ENCODE measurements around the gene MED10.
A peak's percentile ranks its signal among the peaks of the same experiment; 100 is the strongest.

MED10 gene, protein sequence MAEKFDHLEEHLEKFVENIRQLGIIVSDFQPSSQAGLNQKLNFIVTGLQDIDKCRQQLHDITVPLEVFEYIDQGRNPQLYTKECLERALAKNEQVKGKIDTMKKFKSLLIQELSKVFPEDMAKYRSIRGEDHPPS

DNA sequence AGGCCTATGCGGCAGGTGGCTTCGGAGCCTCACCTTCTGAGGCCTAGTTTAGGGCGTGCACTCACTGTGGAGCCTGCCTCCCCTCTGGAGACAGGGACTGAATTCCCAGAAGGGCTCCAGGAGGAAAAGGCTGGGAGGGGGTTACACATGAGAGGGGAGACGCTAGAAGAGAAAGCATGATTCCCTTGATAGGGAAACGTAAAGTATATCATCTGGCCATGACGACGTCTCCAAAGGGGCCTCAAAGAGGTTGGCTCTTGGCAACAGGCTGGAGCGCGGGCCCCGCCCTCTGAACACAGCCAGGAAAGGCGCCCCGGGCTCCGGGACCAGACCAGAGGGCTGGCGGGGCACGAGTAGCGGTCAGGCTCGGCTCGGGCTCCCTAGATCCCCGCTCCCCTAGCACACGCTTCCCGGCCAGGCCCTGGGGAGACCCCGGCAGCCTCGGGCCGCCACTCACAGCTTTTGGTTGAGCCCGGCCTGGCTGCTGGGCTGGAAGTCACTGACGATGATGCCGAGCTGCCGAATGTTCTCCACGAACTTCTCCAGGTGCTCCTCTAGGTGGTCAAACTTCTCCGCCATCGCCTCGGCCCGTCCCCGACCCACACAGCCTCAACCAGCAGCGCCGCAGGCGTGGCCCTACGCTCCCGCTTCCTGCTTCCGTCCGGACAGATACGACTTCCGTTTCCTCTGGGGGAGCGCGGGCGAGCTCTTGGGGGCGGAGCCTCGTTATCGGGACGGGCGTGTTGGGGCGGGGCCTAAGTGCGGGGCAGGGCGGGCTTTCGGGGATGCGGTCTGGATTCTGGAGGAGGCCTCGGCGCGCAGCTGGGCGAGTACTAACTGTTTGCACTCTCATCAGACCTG, at the start of gene MED10:
MED10 (minus strand) TSS at position 643 of the 861 bp plus-strand sequence; CDS start at position 579, 64 bp downstream.
- peak; percentile 97 for DNase-seq

DNA sequence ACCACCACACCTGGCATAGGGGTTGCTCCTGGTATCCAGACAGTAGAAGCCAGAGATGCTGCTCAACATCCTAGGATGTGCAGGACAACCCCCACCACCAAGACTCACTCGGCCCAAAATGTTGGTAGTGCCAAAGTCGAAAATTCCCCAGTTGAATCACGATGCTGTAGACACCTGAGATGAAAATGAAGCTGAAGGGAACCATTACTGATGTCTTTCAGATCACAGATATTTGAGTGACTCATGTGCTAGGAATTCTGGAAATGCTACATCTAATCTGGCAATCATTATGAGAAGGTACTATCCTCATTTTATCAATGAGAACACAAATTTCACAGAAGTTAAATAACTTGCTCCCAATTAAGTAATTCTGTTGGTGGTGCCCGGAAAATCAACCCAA, 49.3 kb upstream of the MED10 start:
- DNase-seq: no peak

DNA sequence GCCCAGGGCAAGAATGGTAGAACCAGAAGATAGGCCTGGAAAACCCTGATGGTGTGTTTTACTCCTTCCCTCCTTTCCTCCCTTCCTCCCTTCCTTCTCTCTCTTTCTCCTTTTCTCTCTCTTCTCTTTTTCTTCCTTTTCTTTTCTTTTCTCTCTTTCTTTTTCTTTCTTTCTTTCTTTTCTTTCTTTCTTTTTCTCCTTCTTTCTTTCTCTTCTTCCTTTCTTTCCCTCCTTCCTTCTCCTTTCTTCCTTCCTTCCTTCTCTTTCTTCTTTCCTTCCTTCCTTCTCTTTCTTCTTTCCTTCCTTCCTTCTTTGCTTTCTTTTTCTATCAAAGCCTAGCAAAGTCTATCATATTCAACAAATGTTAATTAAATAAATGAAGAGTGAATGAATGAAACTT, 46.4 kb upstream of the MED10 start:
- DNase-seq: no peak

DNA sequence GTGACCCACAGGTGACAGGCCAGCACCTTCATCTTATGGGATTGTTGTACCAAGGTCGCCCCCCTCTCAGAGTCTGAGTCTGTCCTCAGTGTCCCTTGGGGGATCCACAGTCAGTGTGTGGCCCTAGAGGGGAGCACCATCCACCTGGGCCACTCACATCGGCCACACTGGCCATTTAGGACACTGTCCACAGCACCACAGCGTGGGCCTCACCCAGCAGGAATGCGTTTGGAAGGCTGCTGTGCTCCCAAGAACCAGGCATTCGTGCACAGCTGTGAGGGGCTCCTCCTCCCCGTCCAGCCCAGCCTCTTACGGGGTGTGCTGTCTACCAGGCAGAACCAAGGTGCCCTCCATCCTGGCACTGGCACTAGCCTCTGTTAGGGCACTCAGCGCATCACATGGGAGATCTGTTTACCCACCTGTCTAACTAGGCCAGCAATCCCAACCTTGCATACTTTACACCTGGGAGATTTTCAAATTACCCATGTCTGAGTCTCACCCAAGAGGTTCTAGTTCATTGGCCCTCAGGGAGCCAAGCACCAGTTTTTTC, 45.8 kb upstream of the MED10 start:
- DNase-seq: no peak

DNA sequence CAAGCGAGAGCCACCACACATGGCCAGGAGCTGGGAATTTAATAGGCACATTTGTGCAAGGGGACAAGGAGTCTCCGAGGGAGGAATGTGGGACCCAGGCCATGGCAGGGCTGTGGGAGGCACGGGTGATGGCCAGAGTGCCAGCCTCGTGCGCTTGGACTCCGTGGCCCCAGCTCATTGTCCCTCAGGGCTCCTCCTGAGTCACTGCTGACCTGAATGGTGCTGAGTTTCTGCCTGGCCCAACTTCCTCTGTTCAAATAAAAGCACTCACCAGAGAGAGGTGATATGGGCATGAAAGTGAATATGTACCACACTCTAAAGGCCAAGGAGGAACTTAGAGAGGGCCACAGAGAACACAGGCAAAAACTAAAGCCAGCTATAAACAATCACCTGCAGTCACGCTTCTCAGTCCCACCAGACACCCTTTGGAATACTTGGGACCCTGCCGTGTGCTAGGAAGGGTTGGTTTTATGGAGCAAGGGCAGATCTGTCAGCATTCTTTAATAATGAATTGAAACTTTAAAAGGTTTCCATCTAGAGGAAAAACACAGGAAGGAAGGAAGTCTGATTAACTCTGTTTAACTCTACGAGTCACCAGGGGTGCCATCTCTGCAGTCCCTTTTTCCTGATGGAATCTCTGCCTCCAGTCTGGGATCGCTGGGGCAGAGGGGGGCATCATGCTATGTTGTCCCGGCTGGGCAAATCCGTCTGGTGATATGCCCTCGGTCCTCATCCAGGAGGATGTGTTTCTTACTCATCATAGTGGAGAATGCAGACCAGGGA, 45.2 kb upstream of the MED10 start:
- DNase-seq: no peak

DNA sequence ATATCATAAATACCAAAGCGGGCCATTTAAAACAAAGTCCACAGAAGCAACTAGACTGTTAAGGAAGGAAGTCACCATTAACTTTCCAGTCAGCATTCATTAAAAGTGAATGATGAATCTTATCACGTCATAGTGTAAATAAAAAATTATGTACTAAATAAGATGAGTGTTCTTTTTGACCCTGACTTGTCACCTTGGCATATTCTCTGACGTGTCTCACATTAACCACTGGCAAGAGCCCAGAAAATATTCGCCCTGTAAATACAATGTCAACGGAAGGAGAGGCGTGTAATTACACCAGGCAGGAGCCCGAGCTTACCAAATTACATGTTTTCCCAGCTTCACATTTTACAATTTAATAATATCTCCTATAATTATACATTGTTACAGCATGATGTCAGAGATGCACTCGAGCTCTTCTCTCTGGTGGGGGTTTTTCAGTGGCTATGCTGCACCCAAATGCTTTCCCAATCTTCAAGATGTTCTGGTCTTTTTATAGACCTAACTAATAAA, 41.0 kb upstream of the MED10 start:
- DNase-seq: no peak

DNA sequence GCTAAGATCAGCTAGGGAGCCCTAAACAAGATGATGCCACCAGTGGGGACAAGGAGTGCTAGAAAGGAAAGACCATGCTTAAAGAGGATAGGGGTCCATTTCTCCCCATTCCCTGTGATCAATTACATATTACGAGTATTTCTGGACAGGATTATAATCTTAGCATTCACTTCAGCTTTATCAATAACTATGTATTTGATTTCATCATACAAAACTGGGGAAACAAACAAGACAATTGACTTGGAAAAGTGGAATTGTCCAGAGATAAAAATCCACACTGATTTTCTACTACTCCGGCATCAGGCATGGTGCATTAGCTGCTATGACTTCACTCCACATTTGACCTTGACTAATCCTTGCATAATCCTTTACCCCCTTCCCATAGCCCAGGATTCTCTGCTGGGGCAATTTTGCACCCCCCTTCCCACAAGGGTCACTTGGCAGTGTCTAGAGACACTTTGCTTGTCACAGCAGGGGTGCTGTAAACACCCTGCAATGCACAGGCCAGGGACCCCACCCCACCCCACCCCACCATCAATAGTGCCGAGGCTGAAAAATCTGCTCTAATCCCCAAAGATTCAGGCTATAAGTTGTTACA, 40.4 kb upstream of the MED10 start:
- DNase-seq: no peak

DNA sequence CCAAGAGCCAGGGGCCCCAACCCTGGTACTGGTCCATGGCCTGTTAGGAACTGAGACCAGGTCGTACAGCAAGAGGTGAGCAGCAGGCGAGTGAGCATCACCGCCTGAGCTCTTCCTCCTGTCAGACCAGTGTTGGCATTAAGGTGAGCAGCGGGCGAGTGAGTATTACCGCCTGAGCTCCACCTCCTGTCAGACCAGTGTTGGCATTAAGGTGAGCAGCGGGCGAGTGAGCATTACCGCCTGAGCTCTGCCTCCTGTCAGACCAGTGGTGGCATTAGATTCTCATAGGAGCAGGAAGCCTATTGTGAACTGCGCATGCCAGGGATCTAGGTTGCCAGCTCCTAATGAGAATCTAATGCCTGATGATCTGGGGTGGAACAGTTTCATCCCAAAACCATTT, 39.3 kb upstream of the MED10 start:
- no peak for DNase-seq

DNA sequence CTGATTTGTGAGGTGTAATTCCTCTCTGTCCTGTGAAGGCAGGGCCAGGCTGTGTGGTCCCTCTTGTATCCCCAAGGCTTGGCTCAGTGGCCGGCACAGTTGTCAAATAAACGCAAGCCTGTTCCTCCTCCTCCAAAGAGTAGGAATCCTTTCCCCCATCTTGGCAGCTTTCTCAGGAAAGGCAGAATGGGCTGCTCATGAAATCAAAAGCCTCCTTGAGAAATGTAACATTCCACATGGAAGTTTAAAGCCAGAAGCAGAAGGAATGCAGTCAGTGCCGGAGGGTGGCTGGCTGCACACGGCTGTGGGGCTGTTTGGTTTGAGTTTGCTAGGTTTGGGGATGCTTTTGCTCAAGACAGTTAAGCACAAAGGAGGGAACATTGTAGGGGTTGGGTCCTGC, 34.5 kb upstream of the MED10 start:
- DNase-seq: no peak

DNA sequence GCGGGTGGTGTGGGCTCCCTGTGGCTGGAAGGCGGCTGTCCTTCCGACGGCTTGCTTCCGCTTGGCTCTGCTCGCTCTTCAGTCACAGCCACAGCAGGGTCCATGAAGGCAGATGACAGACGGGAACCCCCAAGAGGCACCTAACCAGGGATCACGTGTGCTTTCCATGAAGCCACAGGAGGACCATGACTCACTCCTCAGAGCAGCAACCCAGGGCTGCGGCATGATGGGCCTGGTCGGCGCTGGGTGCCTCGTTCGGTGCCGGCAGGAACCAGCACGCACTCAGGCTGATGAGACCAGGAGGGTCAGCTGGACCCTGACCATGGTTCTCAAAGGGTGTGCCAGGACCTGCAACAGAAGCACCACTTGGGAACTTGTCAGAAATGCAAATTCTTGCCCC, 32.8 kb upstream of the MED10 start:
- DNase-seq: no peak

DNA sequence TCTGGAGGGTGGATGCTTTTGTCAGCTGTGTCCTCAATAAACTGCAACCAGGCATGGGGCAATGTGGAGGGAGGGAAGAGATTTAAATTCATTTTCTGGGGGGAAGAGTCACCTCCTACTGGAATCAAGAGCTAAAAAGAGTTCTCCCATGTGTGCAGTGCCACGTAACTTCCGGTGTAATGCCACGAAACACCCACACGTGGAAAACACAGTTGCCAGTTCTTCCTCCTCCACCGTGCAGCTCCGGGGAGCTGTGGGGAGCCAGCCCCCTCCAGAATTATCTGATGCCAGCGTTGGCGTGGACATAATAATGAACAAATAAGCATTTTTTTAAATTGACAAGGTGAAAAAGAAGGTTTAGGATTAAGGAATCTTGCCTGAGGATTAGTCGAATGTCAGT, 32.1 kb upstream of the MED10 start:
- DNase-seq: no peak

DNA sequence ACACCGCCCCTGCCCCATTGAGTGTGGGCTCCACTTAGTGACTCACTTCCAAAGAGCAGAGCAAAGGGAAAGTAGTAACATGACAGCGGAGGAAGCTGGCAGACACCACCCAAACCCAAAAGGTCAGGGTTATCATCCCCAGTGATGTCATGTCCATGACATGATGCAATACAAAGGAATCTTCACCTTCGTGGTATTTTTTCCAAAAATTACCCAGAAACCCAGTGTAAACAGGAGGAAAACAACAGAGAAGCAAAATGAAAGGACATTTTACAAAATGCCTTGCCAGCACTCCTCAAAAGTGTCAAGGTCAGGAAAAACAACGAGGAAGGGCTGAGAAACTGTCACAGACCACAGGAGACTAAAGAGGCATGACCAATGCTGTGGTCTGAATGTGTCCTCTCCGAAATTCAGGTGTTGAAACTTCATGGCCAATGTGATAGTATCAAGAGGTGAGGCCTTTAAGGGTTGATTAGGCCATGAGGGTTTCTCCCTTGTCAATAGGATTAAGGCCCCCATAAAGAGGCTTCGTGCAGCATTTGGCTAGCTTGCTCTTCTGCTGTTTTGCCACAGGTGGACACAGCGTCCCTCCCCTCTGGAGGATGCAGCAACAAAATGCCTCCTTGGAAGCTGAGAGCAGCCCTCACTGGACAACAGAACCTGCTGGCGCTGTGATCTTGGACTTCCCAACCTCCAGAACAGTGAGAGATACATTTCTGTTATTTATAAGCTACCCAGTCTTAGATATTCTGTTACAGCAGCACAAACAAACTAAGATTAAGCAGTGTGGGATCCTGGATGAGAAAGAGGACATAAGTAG, 30.5 kb upstream of the MED10 start:
- DNase-seq: no peak

DNA sequence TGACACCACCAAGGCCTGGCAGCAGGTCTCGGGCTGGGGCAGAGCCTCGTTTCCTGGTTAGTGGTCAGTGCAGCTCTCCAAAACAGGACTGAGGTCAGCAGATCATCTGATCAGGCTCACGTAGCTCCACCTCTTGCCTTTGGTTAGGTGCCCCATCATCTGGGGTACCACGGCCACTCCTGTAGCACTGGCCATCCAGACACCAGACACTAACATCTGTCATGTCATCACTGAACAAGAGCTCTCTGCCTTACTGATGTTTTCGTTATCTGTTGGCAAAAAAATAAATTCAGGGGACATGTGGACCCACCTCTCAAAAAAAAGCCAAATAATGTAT, 29.9 kb upstream of the MED10 start:
- no peak for DNase-seq

DNA sequence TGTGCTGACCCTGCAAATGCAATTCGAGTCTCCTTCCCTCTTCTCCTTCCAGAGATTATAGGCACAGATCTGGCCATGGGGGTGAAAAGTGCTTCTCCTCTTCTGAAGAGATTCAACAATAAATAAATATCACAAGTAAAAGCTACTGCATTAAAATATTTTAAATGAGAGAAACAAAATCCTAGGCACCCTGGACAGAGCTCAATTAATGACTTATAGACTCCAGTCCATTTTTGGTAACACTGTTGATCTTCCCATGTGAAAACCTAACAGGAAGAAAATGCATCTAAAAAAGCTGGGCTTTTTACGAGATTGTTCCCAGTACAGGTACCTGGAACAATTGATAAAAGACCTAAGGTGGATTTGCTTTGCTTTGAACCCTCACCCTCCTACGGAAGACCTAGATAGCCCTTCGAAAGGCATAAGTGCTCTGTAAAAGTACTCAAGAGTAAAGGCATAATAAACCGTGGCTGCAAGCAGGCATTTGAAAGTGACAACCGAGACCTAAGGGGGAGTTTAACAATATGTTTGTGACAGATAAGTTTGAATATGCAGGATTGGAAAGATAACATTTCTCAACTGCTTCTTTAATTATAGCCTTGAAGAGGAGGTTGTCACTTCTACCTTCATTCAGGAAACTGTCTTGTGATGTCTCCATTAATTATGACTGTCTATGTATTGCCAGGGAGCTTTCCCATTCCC, 29.4 kb upstream of the MED10 start:
- DNase-seq: no peak

DNA sequence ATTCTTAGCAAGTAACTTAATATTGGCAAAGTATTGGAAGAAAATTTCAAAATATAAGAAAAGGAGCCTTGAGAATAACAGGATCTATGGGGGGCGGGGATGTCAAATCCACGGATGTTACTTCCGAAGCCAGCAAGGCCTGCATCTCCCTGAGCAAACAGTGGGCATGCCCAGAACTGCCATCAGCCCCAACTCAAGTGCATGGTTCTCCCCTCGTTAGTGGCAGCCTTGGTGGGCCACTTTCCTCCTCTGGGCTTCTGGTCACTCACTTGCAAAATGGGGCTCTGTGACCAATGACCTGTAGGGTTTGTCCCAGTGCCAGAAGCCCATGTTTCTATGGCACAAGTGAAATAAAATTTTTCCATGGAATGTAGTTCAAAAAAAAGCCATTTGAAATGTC, 27.2 kb upstream of the MED10 start:
- no peak for DNase-seq

DNA sequence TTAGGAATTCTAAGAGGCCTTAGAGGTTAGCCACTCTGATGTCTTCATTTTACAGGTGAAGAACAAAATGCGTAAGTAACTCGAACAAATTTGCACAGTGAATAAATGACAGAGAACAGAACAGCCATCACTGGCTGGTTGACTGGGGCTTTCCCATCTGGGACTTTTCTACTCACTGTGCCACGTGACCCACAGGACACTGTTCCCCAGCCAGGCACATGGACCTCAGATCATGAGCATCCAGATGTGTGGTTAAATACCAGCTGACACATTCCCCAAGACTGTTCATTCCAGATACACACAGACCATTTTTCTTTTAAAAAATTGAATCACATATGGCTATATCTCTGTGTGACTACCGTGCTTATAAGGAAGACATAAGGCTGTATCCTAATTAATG, 25.8 kb upstream of the MED10 start:
- no peak for DNase-seq

DNA sequence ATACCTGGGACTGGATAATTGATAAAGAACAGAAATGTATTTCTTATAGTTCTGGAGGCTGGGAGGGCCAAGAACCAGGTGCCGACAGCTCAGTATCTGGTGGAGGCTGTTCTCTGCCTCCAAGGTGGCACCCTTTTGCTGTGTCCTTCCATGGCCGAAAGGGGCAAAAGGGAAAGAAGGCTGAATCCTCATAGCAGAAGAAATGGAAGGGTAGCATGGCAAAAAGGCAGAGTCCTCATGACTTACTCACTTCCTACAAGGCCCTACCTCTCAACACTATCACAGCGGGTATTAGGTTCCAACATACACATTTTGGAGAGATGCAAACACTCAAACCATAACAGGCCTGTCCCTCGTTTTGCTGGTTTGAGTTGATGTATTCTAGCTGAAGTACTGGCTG, 25.1 kb upstream of the MED10 start:
- DNase-seq: no peak

DNA sequence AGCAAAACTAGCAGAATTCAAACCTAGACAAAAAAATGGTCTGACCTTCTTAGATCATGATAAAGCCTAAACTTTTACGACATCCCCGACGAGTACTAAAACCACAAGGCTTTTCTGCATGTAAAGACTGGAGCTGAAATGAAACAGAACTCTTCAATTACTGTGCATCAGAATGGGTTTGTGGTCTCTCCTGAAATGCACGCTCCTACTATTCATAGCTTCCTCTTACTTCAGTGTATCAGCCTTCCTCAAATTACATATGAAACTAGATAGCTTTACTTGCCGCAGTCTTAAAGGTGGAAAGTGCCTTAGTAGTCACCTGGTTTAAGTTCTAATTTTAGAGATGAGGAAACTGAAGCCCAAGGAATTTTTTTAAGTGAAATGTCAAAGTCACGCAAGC, 24.6 kb upstream of the MED10 start:
- no peak for DNase-seq

DNA sequence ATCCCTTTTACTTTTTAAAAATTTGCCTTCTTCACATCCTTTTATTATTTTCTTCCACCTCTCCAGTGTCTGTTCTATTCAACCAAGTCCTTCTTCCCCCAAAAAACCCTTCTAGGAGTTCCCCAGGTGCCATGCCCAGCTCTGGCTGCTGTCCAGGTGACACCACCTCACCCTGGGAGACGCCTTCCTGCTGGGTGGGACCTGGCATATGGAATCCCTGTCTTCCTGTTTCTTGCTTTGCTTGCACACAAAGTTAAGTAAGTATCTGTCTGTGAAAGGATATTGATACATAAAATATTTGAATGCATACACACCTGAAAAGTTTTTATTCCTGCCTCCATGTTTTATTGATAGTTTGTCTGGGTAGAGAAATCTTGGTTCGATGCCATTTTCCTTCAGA, 23.1 kb upstream of the MED10 start:
- DNase-seq: no peak

DNA sequence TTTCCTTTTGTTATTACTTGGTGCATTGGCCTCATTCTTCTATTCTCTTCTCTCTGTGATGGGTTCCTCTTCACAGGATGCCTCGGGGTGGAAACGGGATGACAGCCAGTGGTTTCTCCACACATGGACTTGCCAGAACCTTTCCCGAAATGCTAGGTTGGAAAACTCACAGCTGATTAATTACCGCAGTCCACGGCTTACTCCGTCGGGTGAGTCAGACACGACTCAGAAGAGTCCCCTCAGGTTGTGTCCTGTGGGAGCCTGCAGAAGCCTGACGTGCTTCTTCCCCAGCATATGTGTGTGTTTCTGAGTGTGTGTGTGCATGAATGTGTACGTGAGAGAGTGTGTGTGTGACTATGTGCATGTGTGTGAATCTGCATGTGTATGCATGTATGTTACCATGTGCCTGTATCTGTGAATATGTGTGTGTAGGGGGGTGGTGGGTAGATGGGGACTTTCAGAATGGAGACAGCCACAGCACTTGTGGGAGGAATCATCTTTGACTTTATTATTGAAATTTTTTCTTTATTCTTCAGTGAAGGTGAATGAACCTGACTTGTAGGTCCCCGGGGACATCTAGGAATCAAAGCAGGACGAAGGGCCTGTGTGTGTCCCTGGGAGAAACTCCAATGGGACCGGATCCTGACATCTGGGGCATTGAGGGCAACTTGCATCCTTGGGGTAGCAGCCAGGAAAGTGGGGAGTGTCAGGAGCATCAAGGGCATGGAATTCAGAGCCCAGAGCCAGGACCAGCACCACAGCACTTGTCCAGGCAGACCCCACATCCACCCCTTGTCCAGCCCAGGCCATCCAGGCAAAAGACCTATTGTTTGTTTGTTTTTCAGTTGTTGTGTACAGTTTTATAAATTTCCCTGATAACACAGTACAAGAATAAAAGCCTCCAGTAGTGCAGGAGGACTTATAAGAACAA, 21.9 kb upstream of the MED10 start:
- no peak for DNase-seq
